Adipocyte (in vitro differentiated cells): ENCODE measurements around the gene MIS18A.

Experiments used
- DNase-seq: peaks from one replicate; pipeline ENCODE4 v3.0.0-alpha.2; 2015; ENCODE audit warnings: low read depth
- H3K27me3 ChIP-seq: replicated peaks from 2 replicates; pipeline ENCODE4 v1.7.0; 2013; ENCODE audit warnings: mild to moderate bottlenecking, low read length, moderate library complexity; ENCODE audit not compliant: control insufficient read depth, insufficient read depth
- H3K36me3 ChIP-seq: 2 replicates; pipeline ENCODE4 v1.7.0; 2013; ENCODE audit warnings: low read length, mild to moderate bottlenecking, moderate library complexity; ENCODE audit not compliant: control insufficient read depth, insufficient read depth, severe bottlenecking
- H3K4me1 ChIP-seq: 2 replicates; pipeline ENCODE4 v1.7.0; 2013; ENCODE audit warnings: mild to moderate bottlenecking, low read length, moderate library complexity; ENCODE audit not compliant: control insufficient read depth, insufficient read depth
- H3K4me3 ChIP-seq: 2 replicates; pipeline ENCODE4 v1.7.0; 2013; ENCODE audit warnings: mild to moderate bottlenecking, low read length, moderate library complexity
- H3K9ac ChIP-seq: 2 replicates; pipeline ENCODE4 v1.7.0; 2013; ENCODE audit warnings: mild to moderate bottlenecking, low read length, moderate library complexity
- H3K9me3 ChIP-seq: 2 replicates; pipeline ENCODE4 v1.7.0; 2013; ENCODE audit warnings: mild to moderate bottlenecking, low read length, moderate library complexity; ENCODE audit not compliant: control insufficient read depth

Gene MIS18A

GRCh38 chr21:32233055-32233546 lies 45.7 kb downstream of the MIS18A start:
- H3K4me1 ChIP-seq, result peaks cover 13% of the 10 kb centered on the region
- peak overlapping the region; percentile 24 for H3K4me3 ChIP-seq
- no peaks in the 10 kb centered on the region for H3K27me3 ChIP-seq
- H3K9ac ChIP-seq, result no peak overlapping the region
- no peaks in the 10 kb centered on the region for H3K9me3 ChIP-seq
- DNase-seq, result no peak
- no peaks in the 10 kb centered on the region for H3K36me3 ChIP-seq

- Histone ChIP-seq H3K36me3 (no peaks in the 10 kb centered on the region), H3K4me1 (no peaks in the 10 kb centered on the region), H3K4me3 (no peak overlapping the region), H3K27me3 (no peaks in the 10 kb centered on the region), H3K9ac (no peak overlapping the region), H3K9me3 (no peaks in the 10 kb centered on the region)
- no peak for DNase-seq
These were observed 52.4 kb downstream of the MIS18A start for GRCh38 chr21:32226444-32226843.
